Activated CD4-positive, alpha-beta T cell treated with anti-CD3 and anti-CD28 coated beads, Interleukin-2, amount 10 ng/mL, durations not matched to agents 7 days and 5 days (primary cell): Measurements from ENCODE around the gene RNPEP. TPM values are rescaled to one million over a fixed set of nuclear protein-coding genes. Genes with fewer than 3 reads are reported as not detected.
"Not testable (repeated sequence)": the region's sequence is repeated elsewhere in the genome, so short reads cannot be mapped to it uniquely, and the experiment has no call there.

Experiments used
- CTCF ChIA-PET: fragments of 350-600 bp; sonication (Branson Sonifier 250); formaldehyde crosslinking; loops from one replicate; lab custom pipeline; 2021; ENCODE audit warnings: antibody characterized with exemption; lab: Charles Lee
- POLR2A ChIA-PET: fragments of 350-600 bp; sonication (Branson Sonifier 250); formaldehyde crosslinking; loops from one replicate; lab custom pipeline; 2021; ENCODE audit warnings: antibody characterized with exemption; lab: Charles Lee
- DNase-seq: peaks from one replicate; pipeline ENCODE4 v3.0.0-alpha.2; 2020
- H3K27ac Mint-ChIP-seq: one replicate; pipeline ENCODE4 v1.8.0; 2021; ENCODE audit warnings: mild to moderate bottlenecking, moderate library complexity, mixed read lengths
- H3K27me3 Mint-ChIP-seq: one replicate; pipeline ENCODE4 v1.8.0; 2021; ENCODE audit warnings: mixed read lengths
- H3K36me3 Mint-ChIP-seq: one replicate; pipeline ENCODE4 v1.8.0; 2021; ENCODE audit warnings: low read depth, mixed read lengths
- H3K4me1 Mint-ChIP-seq: one replicate; pipeline ENCODE4 v1.8.0; 2021; ENCODE audit warnings: mixed read lengths
- H3K4me3 Mint-ChIP-seq: one replicate; pipeline ENCODE4 v1.8.0; 2021; ENCODE audit warnings: mild to moderate bottlenecking, moderate library complexity, mixed read lengths
- H3K9me3 Mint-ChIP-seq: one replicate; pipeline ENCODE4 v1.8.0; 2021; ENCODE audit warnings: mixed read lengths
- total RNA-seq, 2 experiments: library from RNA; stranded (reverse); gene quantifications; one replicate each; pipeline ENCODE4 v1.2.3, GENCODE V29; 2021

RNPEP gene
- total RNA-seq, 2 experiments from 2014 or later, result 31.0 to 32.8 TPM

GRCh38 chr1:201945157-201945556 lies 37.3 kb upstream of the RNPEP start:
- ChIA-PET POLR2A (interaction anchor here (0.6 kb wide), 1 partner anchor 27 kb away, joined by 3 read pairs; no protein-coding TSS in a partner anchor), CTCF (interaction anchor here (0.5 to 2.3 kb wide), 3 partner anchors 10 to 113 kb away, joined by 3 to 9 read pairs (median 6); partner anchors contain the start of gene TIMM17A)
- no peak overlapping the region for H3K27ac Mint-ChIP-seq
- no peaks in the 10 kb centered on the region for H3K9me3 Mint-ChIP-seq
- no peak for DNase-seq
- H3K36me3 Mint-ChIP-seq, result no peaks in the 10 kb centered on the region
- H3K27me3 Mint-ChIP-seq, result peaks cover 54% of the 10 kb centered on the region
- no peak overlapping the region for H3K4me3 Mint-ChIP-seq
- H3K4me1 Mint-ChIP-seq, result peaks cover 12% of the 10 kb centered on the region

- Mint-ChIP-seq H3K4me1 (peaks cover 12% of the 10 kb centered on the region), H3K4me3 (no peak overlapping the region), H3K27ac (no peak overlapping the region), H3K27me3 (peaks cover 56% of the 10 kb centered on the region), H3K36me3 (no peaks in the 10 kb centered on the region), H3K9me3 (no peaks in the 10 kb centered on the region)
- CTCF ChIA-PET, result interaction anchor here (1.1 to 2.3 kb wide), 3 partner anchors 10 to 50 kb away, joined by 3 to 9 read pairs (median 6); partner anchors contain the start of gene TIMM17A
- no peak for DNase-seq
- POLR2A ChIA-PET, result interaction anchor here (0.5 to 0.6 kb wide), 2 partner anchors 9 to 28 kb away, joined by 3 to 4 read pairs; no protein-coding TSS in a partner anchor
Observed at GRCh38 chr1:201945863-201946223, 36.6 kb upstream of the RNPEP start.

- Mint-ChIP-seq H3K9me3 (no peaks in the 10 kb centered on the region), H3K27ac (no peak within 1 kb of the TSS), H3K4me3 (no peak within 1 kb of the TSS), H3K36me3 (no peaks in the 10 kb centered on the region), H3K4me1 (peaks cover 12% of the 10 kb centered on the region), H3K27me3 (peaks cover 56% of the 10 kb centered on the region)
- ChIA-PET POLR2A (interaction anchor here (0.5 kb wide), 1 partner anchor 8 kb away, joined by 4 read pairs; no protein-coding TSS in a partner anchor), CTCF (interaction anchor here (1.1 to 2.3 kb wide), 3 partner anchors 9 to 50 kb away, joined by 3 to 9 read pairs (median 6); partner anchors contain the start of gene TIMM17A)
- DNase-seq, result no peak
Observed at GRCh38 chr1:201946224-201946908, 36.1 kb upstream of the RNPEP start, which contains the start of gene LMOD1. TSS of gene LMOD1 (minus strand) at chr1:201946548. CDS start at chr1:201946340, 208 bp downstream.

- CTCF ChIA-PET, result no interaction called here
- no peaks in the 10 kb centered on the region for H3K36me3 Mint-ChIP-seq
- H3K4me3 Mint-ChIP-seq, result no peak overlapping the region
- H3K4me1 Mint-ChIP-seq, result peaks cover 12% of the 10 kb centered on the region
- POLR2A ChIA-PET, result no interaction called here
- no peak overlapping the region for H3K27ac Mint-ChIP-seq
- no peaks in the 10 kb centered on the region for H3K9me3 Mint-ChIP-seq
- no peak for DNase-seq
- H3K27me3 Mint-ChIP-seq, result peaks cover 54% of the 10 kb centered on the region
Observed at GRCh38 chr1:201947697-201948008, 34.8 kb upstream of the RNPEP start.

- CTCF ChIA-PET, result interaction anchor here (0.6 to 1.4 kb wide), 4 partner anchors 50 to 305 kb away, joined by 3 to 4 read pairs (median 3); no protein-coding TSS in a partner anchor
- Mint-ChIP-seq H3K4me1 (peaks cover 16% of the 10 kb centered on the region), H3K27me3 (peaks cover 42% of the 10 kb centered on the region), H3K27ac (no peak overlapping the region), H3K4me3 (no peak overlapping the region), H3K9me3 (no peaks in the 10 kb centered on the region), H3K36me3 (no peaks in the 10 kb centered on the region)
- POLR2A ChIA-PET, result interaction anchor here (1.2 kb wide), 1 partner anchor 11 kb away, joined by 3 read pairs; no protein-coding TSS in a partner anchor
- DNase-seq, result no peak
Observed at GRCh38 chr1:201949491-201949890, 33.0 kb upstream of the RNPEP start.

- POLR2A ChIA-PET, result interaction anchor here (0.6 kb wide), 2 partner anchors 9 to 608 kb away, joined by 3 to 4 read pairs; no protein-coding TSS in a partner anchor
- DNase-seq, result no peak
- CTCF ChIA-PET, result interaction anchor here (0.9 to 2.7 kb wide), 6 partner anchors 9 to 355 kb away, joined by 3 to 8 read pairs (median 6); partner anchors contain the start of genes LMOD1 and RNPEP
- Mint-ChIP-seq H3K4me3 (peak overlapping the region; percentile 92), H3K9me3 (no peaks in the 10 kb centered on the region), H3K36me3 (peaks cover 17% of the 10 kb centered on the region), H3K27me3 (peaks cover 2% of the 10 kb centered on the region), H3K27ac (peak overlapping the region; percentile 98), H3K4me1 (peaks cover 22% of the 10 kb centered on the region)
Observed at GRCh38 chr1:201954263-201955008, 28.0 kb upstream of the RNPEP start.

GRCh38 chr1:201955009-201955728 lies 27.3 kb upstream of the RNPEP start, which contains the start of gene TIMM17A:
TSS of gene TIMM17A (plus strand) at chr1:201955503. CDS start at chr1:201955527, 24 bp downstream.
- ChIA-PET CTCF (interaction anchor here (0.9 to 2.7 kb wide), 5 partner anchors 9 to 354 kb away, joined by 3 to 8 read pairs (median 6); partner anchors contain the start of genes LMOD1 and RNPEP), POLR2A (interaction anchor here (0.6 kb wide), 2 partner anchors 9 to 607 kb away, joined by 3 to 4 read pairs; no protein-coding TSS in a partner anchor)
- Mint-ChIP-seq H3K27ac (peak within 1 kb of the TSS; percentile 98), H3K4me3 (peak within 1 kb of the TSS; percentile 92), H3K27me3 (peaks cover 2% of the 10 kb centered on the region), H3K36me3 (peaks cover 18% of the 10 kb centered on the region), H3K4me1 (peaks cover 22% of the 10 kb centered on the region), H3K9me3 (no peaks in the 10 kb centered on the region)
- DNase-seq, result peak; percentile 97

- Mint-ChIP-seq H3K9me3 (no peaks in the 10 kb centered on the region), H3K4me3 (peak overlapping the region; percentile 92), H3K36me3 (peaks cover 23% of the 10 kb centered on the region), H3K27ac (peak overlapping the region; percentile 98), H3K4me1 (peaks cover 22% of the 10 kb centered on the region), H3K27me3 (no peaks in the 10 kb centered on the region)
- CTCF ChIA-PET, result interaction anchor here (0.9 to 2.7 kb wide), 4 partner anchors 10 to 59 kb away, joined by 3 to 8 read pairs (median 7); partner anchors contain the start of genes LMOD1 and RNPEP
- no peak for DNase-seq
- POLR2A ChIA-PET, result no interaction called here
Observed at GRCh38 chr1:201955729-201956143, 26.7 kb upstream of the RNPEP start.

- Mint-ChIP-seq H3K27me3 (no peaks in the 10 kb centered on the region), H3K36me3 (peaks cover 32% of the 10 kb centered on the region), H3K27ac (no peak overlapping the region), H3K4me1 (peaks cover 22% of the 10 kb centered on the region), H3K4me3 (no peak overlapping the region), H3K9me3 (no peaks in the 10 kb centered on the region)
- DNase-seq, result no peak
- CTCF ChIA-PET, result interaction anchor here (0.6 to 2.7 kb wide), 6 partner anchors 9 to 62 kb away, joined by 3 to 15 read pairs (median 4); no protein-coding TSS in a partner anchor
- POLR2A ChIA-PET, result interaction anchor here (1.1 kb wide), 1 partner anchor 81 kb away, joined by 3 read pairs; no protein-coding TSS in a partner anchor
Observed at GRCh38 chr1:201958348-201958747, 24.1 kb upstream of the RNPEP start.

- CTCF ChIA-PET, result interaction anchor here (0.6 to 1.0 kb wide), 3 partner anchors 11 to 176 kb away, joined by 3 read pairs; no protein-coding TSS in a partner anchor
- DNase-seq, H3K4me3 Mint-ChIP-seq, H3K9me3 Mint-ChIP-seq, H3K4me1 Mint-ChIP-seq, POLR2A ChIA-PET, H3K27ac Mint-ChIP-seq, H3K27me3 Mint-ChIP-seq: not testable (repeated sequence)
- peaks cover 45% of the 10 kb centered on the region for H3K36me3 Mint-ChIP-seq
Observed at GRCh38 chr1:201962382-201962781, 20.1 kb upstream of the RNPEP start.

- Mint-ChIP-seq H3K36me3 (peaks cover 41% of the 10 kb centered on the region), H3K4me3 (no peak overlapping the region), H3K9me3 (no peaks in the 10 kb centered on the region), H3K27me3 (no peaks in the 10 kb centered on the region), H3K4me1 (no peaks in the 10 kb centered on the region), H3K27ac (no peak overlapping the region)
- ChIA-PET CTCF (interaction anchor here (1.4 kb wide), 1 partner anchor 12 kb away, joined by 3 read pairs; no protein-coding TSS in a partner anchor), POLR2A (no interaction called here)
- no peak for DNase-seq
Observed at GRCh38 chr1:201964261-201964660, 18.2 kb upstream of the RNPEP start.
